Left kidney (tissue), 1 donor: Measurements from ENCODE around the gene LDHA. TPM values are rescaled to one million over a fixed set of nuclear protein-coding genes. Genes with fewer than 3 reads are reported as not detected.

Experiments
- polyA plus RNA-seq: library from polyadenylated mRNA; unstranded; fragments of 120-200 nt; gene quantifications from one replicate; pipeline ENCODE4 v1.2.1, GENCODE V29; 2013; ENCODE audit not compliant: insufficient read length

The LDHA gene
- polyA plus RNA-seq, 1 donor, result 275 TPM

Other genes starting within 250 kb of the LDHA start
- gene MRGPRX4, start 221.7 kb upstream of the LDHA start, polyA plus RNA-seq, result not detected
- gene SAA4, start 157.8 kb upstream of the LDHA start, polyA plus RNA-seq, result not detected
- gene SAA2, start 145.9 kb upstream of the LDHA start, polyA plus RNA-seq, result not detected
- not detected for gene SAA1, start 128.3 kb upstream of the LDHA start, polyA plus RNA-seq
- gene HPS5, start 72.4 kb upstream of the LDHA start, polyA plus RNA-seq, result 26.9 TPM
- gene GTF2H1, start 72.0 kb upstream of the LDHA start, polyA plus RNA-seq, result 67.8 TPM
- 0.15 TPM for gene LDHC, start 17.8 kb downstream of the LDHA start, polyA plus RNA-seq
- gene LDHAL6A, start 61.3 kb downstream of the LDHA start, polyA plus RNA-seq, result 1.5 TPM
- 158 TPM for gene TSG101, start 132.4 kb downstream of the LDHA start, polyA plus RNA-seq
- 27.1 TPM for gene UEVLD, start 194.2 kb downstream of the LDHA start, polyA plus RNA-seq
- gene MISFA, start 205.2 kb downstream of the LDHA start, polyA plus RNA-seq, result 18.2 TPM
- gene SPTY2D1, start 239.8 kb downstream of the LDHA start, polyA plus RNA-seq, result 30.5 TPM